ENCODE measurements around the gene PPWD1. TPM values are rescaled to one million over a fixed set of nuclear protein-coding genes. Genes with fewer than 3 reads are reported as not detected.
A peak's percentile ranks its signal among the peaks of the same experiment; 100 is the strongest.
"Not testable (repeated sequence)": the region's sequence is repeated elsewhere in the genome, so short reads cannot be mapped to it uniquely, and the experiment has no call there.

The PPWD1 gene
- total RNA-seq, 3 donors from 2014 or later = 59.6 to 71.0 (median 64.0) TPM

DNA sequence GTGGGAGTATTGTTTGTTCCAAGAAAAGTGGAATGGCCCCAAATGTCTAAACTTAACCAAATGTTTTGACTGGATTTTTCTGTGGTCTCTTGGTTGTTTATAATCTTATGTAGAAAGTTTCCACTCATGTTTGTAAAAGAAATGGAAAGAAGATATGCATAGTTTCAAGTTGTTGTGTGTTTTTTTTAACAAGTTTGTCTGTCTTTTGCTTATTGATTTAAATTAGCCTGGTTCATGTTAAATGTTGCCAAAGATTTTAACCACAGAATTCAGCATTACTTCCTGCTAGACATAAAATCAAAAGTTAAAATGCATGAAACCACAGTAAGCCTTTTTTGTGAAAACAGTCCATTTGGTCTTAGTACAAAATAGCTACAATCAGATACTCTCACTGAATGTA is 14.0 kb downstream of the PPWD1 start:
- H3K4me3 ChIP-seq = no peak overlapping the region
- no peaks in the 10 kb centered on the region for H3K9me3 ChIP-seq
- no peaks in the 10 kb centered on the region for H3K4me1 ChIP-seq
- TF ChIP-seq, protein P1, sequence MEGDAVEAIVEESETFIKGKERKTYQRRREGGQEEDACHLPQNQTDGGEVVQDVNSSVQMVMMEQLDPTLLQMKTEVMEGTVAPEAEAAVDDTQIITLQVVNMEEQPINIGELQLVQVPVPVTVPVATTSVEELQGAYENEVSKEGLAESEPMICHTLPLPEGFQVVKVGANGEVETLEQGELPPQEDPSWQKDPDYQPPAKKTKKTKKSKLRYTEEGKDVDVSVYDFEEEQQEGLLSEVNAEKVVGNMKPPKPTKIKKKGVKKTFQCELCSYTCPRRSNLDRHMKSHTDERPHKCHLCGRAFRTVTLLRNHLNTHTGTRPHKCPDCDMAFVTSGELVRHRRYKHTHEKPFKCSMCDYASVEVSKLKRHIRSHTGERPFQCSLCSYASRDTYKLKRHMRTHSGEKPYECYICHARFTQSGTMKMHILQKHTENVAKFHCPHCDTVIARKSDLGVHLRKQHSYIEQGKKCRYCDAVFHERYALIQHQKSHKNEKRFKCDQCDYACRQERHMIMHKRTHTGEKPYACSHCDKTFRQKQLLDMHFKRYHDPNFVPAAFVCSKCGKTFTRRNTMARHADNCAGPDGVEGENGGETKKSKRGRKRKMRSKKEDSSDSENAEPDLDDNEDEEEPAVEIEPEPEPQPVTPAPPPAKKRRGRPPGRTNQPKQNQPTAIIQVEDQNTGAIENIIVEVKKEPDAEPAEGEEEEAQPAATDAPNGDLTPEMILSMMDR (IDR thresholded peaks at IDR 0.05) = no peak
- TF ChIP-seq POLR2A (IDR thresholded peaks at IDR 0.05) (no peak), POLR2AphosphoS5 (IDR thresholded peaks at IDR 0.05) (no peak)
- no peak for DNase-seq (ENCODE audit: low spot score in 2 of 2)
- no peak overlapping the region for H3K27ac ChIP-seq
- no peaks in the 10 kb centered on the region for H3K36me3 ChIP-seq
- intact Hi-C loops (cut with DNase I; ENCODE audit: low total_unique reads) = no loop called here
- no peaks in the 10 kb centered on the region for H3K27me3 ChIP-seq

DNA sequence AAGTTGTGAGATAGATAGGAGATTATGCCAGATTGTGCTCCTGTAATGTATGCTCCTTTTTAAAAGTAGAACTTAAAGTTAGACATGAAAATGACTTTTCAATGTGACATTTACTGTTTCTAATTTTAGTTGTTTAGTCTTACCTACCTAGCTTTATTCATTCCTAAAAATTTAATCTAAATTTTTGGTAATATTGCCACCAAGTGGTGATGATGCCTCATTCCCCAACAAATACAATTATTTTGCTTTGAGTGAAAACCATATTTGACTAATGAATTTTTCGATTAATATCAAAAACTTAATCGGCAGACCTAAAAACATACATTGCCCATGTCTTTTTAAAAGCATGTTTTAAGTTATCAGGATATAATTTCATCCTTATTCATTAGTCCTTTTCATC is 25.6 kb downstream of the PPWD1 start:
- H3K4me1 ChIP-seq = no peaks in the 10 kb centered on the region
- no peak overlapping the region for H3K27ac ChIP-seq
- H3K9me3 ChIP-seq = no peaks in the 10 kb centered on the region
- H3K4me3 ChIP-seq = no peak overlapping the region
- H3K27me3 ChIP-seq = no peaks in the 10 kb centered on the region
- TF ChIP-seq, protein P1 (IDR thresholded peaks at IDR 0.05) = no peak
- TF ChIP-seq POLR2A (IDR thresholded peaks at IDR 0.05) = no peak
- no peak for TF ChIP-seq POLR2AphosphoS5 (IDR thresholded peaks at IDR 0.05)
- H3K36me3 ChIP-seq = peaks cover 6% of the 10 kb centered on the region
- DNase-seq (ENCODE audit: low spot score in 2 of 2) = no peak
- intact Hi-C loops (cut with DNase I; ENCODE audit: low total_unique reads) = no loop called here

DNA sequence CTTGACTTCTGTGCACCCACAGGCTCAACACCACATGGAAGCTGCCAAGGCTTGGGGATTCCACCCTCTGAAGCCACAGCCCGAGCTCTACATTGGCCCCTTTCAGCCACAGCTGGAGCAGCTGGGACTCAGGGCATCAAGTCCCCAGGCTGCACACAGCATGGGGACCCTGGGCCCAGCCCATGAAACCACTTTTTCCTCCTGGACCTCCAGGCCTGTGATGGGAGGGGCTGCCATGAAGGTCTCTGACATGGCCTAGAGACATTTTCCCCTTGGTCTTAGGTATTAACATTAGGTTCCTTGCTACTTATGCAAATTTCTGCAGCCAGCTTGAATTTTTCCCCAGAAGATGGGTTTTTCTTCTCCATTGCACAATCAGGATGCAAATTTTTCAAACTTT is 38.7 kb downstream of the PPWD1 start:
- H3K4me3 ChIP-seq; H3K9me3 ChIP-seq; H3K36me3 ChIP-seq; H3K27ac ChIP-seq; DNase-seq (ENCODE audit: low spot score in 2 of 2); H3K4me1 ChIP-seq; intact Hi-C loops (cut with DNase I; ENCODE audit: low total_unique reads); H3K27me3 ChIP-seq: not testable (repeated sequence)

DNA sequence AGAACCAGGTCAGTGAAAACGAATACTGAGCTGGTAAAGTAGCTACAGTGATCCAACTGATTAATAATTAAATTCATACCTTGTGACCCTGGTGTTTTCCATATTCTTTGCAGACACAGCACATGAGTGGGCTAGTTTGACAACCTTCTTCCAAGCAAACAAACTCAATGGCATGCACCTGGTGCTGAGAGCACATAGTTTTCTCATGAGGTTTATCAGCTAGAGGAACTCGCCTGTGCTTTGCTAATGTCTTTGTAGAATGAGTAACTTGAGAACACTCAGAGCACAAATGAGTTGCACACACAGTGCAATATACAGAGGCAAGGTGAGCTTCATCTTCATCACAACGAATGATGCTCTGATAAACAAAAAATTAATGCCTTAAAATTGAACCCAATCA is 48.4 kb downstream of the PPWD1 start:
- Histone ChIP-seq H3K9me3 (no peaks in the 10 kb centered on the region), H3K4me3 (no peak overlapping the region), H3K4me1 (no peaks in the 10 kb centered on the region), H3K36me3 (peaks cover 17% of the 10 kb centered on the region), H3K27ac (no peak overlapping the region), H3K27me3 (no peaks in the 10 kb centered on the region)
- TF ChIP-seq, protein P1 (IDR thresholded peaks at IDR 0.05) = no peak
- TF ChIP-seq POLR2AphosphoS5 (IDR thresholded peaks at IDR 0.05) (no peak), POLR2A (IDR thresholded peaks at IDR 0.05) (no peak)
- no peak for DNase-seq (ENCODE audit: low spot score in 2 of 2)
- intact Hi-C loops (cut with DNase I; ENCODE audit: low total_unique reads) = no loop called here

DNA sequence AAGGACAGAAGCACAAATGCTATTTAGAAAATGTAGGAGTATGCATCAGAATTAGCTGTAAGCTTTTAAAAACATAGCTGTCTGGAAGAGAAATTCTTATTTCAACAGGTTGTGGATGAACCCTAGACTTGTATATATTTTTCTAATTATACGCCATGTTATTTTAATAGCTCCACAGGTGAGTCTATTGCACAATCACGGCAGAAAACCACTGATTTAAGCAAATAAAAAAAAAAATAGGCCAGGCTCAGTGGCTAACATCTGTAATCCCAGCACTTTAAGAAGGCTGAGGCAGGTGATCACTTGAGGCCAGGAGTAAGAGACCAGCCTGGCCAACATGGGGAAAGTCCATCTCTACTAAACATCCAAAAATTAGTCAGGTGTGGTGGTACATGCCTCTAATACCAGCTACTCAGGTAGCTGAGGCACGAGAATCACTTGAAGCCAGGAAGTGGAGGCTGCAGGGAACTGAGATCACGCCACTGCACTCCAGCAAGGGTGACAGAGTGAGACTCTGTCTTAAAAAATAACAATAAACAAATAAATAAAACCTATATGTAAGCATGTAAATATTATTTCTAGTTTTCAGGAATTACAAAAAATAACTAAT is 49.3 kb downstream of the PPWD1 start:
- Histone ChIP-seq H3K4me1 (no peaks in the 10 kb centered on the region), H3K9me3 (no peaks in the 10 kb centered on the region), H3K27me3 (no peaks in the 10 kb centered on the region), H3K4me3 (no peak overlapping the region), H3K36me3 (peaks cover 15% of the 10 kb centered on the region), H3K27ac (no peak overlapping the region)
- intact Hi-C loops (cut with DNase I; ENCODE audit: low total_unique reads) = no loop called here
- TF ChIP-seq POLR2AphosphoS5 (IDR thresholded peaks at IDR 0.05) (no peak), POLR2A (IDR thresholded peaks at IDR 0.05) (no peak)
- TF ChIP-seq, protein P1 (IDR thresholded peaks at IDR 0.05) = no peak
- DNase-seq (ENCODE audit: low spot score in 2 of 2) = no peak

DNA sequence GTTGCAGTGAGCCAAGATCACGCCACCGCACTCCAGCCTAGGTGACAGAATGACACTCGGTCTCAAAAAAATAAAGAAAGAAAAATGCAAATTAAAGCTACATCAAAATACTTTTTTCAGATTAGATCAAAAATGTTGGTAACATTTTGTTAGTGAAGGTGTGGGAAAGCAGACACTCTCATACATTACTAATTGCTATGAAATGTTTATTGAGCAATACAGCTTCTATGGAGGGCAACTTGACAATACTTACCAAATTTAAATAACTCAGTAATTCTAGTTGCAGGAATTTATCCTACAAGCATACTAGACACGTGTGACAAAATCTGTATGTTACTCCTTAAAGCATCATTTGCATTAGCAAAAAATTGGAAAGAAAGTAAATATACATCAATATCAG is 56.9 kb downstream of the PPWD1 start:
- Histone ChIP-seq H3K4me3 (no peak overlapping the region), H3K27me3 (no peaks in the 10 kb centered on the region), H3K9me3 (no peaks in the 10 kb centered on the region), H3K4me1 (peaks cover 0 to 10% of the 10 kb centered on the region in 2 donors), H3K36me3 (no peaks in the 10 kb centered on the region), H3K27ac (no peak overlapping the region)
- intact Hi-C loops (cut with DNase I; ENCODE audit: low total_unique reads) = no loop called here
- DNase-seq (ENCODE audit: low spot score in 2 of 2) = no peak
- TF ChIP-seq POLR2A (IDR thresholded peaks at IDR 0.05) (no peak), POLR2AphosphoS5 (IDR thresholded peaks at IDR 0.05) (no peak)
- TF ChIP-seq, protein P1 (IDR thresholded peaks at IDR 0.05) = no peak

DNA sequence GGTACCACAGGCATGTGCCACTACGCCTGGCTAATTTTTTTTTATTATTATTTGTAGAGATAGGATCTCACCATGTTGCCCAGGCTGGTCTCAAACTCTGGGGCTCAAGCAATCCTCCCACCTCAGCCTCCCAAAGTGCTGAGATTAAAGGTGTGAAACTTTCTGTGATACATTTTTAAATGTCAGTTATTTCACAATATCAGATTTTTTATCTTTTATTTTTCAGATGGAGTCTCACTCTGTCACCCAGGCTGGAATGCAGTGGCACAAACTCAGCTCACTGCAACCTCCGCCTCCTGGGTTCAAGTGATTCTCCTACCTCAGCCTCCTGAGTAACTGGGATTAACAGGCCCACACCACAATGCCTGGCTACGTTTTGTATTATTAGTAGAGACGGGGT is 58.9 kb downstream of the PPWD1 start:
- H3K36me3 ChIP-seq; intact Hi-C loops (cut with DNase I; ENCODE audit: low total_unique reads); H3K27ac ChIP-seq; H3K27me3 ChIP-seq; H3K9me3 ChIP-seq; DNase-seq (ENCODE audit: low spot score in 2 of 2): not testable (repeated sequence)
- Histone ChIP-seq H3K4me1 (peaks cover 0 to 19% of the 10 kb centered on the region in 2 donors), H3K4me3 (peak overlapping the region in 1 of 3 donors; percentile 11)
